K562 (cell line): ENCODE data around the gene JPH3. TPM values are rescaled to one million over a fixed set of nuclear protein-coding genes. Genes with fewer than 3 reads are reported as not detected.

Experiments used
- ATAC-seq: fragments of 200-7000 bp; cut with Tn5 transposase; 3 replicates; pipeline ENCODE4 v1.9.1; 2020; ENCODE audit warnings: moderate library complexity
- BruUV-seq: library from RNA; stranded (reverse); fragments of 400-500 nt; replicated peaks from 2 replicates; lab custom pipeline; 2021; lab: Mats Ljungman, UMichigan
- CTCF ChIA-PET: fragments of 300-600 bp; formaldehyde crosslinking; extraction: SDS; loops from one replicate; lab custom pipeline; 2021; ENCODE audit warnings: low intra/inter-chr PET ratio; lab: Yijun Ruan, JAX
- POLR2A ChIA-PET: fragments of 300-600, 350-650 bp; sonication (Branson Sonifier 250); formaldehyde crosslinking; extraction: SDS; loops from one replicate; lab custom pipeline; 2021; ENCODE audit warnings: antibody characterized with exemption, inconsistent platforms; lab: Yijun Ruan, JAX
- DNase-seq, 4 experiments: peaks; one replicate each; pipeline versions ENCODE4 v3.0.0 to v3.0.0-alpha.2; 2011 to 2018; ENCODE audit warnings: low spot score in 3 of 4, mixed read lengths in 3 of 4; ENCODE audit errors: extremely low read depth in 1 of 4
- FAIRE-seq: peaks from 2 replicates; lab custom pipeline; 2011; peaks lifted over from hg19 to GRCh38; lab: Jason Lieb, UNC
- H2AFZ ChIP-seq: 2 replicates; pipeline ENCODE4 v1.6.0; 2011; ENCODE audit warnings: low read depth, low read length, control low read depth, inconsistent platforms
- H3K27ac ChIP-seq: fragments of 200-600 bp; 3 replicates; pipeline ENCODE4 v1.8.0; 2011; ENCODE audit warnings: low read depth, mild to moderate bottlenecking, control low read depth, inconsistent platforms, low read length, moderate library complexity, mixed read lengths; ENCODE audit errors: extremely low read depth
- H3K27me3 ChIP-seq, 2 experiments: fragments of 300-600 bp in 1 of 2; 2 replicates in 1 of 2; 3 replicates in 1 of 2; pipeline versions ENCODE4 v1.6.0 to v1.8.0; 2011; ENCODE audit warnings: inconsistent platforms in 2 of 2, low read length in 2 of 2, mild to moderate bottlenecking in 1 of 2, mixed read lengths in 1 of 2, moderate library complexity in 1 of 2; ENCODE audit not compliant: control insufficient read depth in 2 of 2, insufficient read depth in 2 of 2
- H3K36me3 ChIP-seq: fragments of 300-600 bp; 3 replicates; pipeline ENCODE4 v1.8.0; 2011; ENCODE audit warnings: mild to moderate bottlenecking, low read length, inconsistent platforms; ENCODE audit not compliant: control insufficient read depth, insufficient read depth
- H3K4me1 ChIP-seq, 2 experiments: fragments of 200-600 bp in 1 of 2; replicated peaks in 1 of 2; 2 replicates in 1 of 2; 3 replicates in 1 of 2; pipeline versions ENCODE4 v1.5.1 to v1.8.0; 2011; ENCODE audit warnings: inconsistent platforms in 2 of 2, low read length in 2 of 2, mild to moderate bottlenecking in 1 of 2, mixed read lengths in 1 of 2, moderate library complexity in 1 of 2; ENCODE audit not compliant: control insufficient read depth in 2 of 2, insufficient read depth in 2 of 2
- H3K4me2 ChIP-seq: 2 replicates; pipeline ENCODE4 v1.6.1; 2011; ENCODE audit warnings: low read length, control low read depth, inconsistent platforms, mixed read lengths; ENCODE audit not compliant: insufficient read depth
- H3K4me3 ChIP-seq: fragments of 200-600 bp; sonication (generic), shearing (Covaris generic); 2 replicates; pipeline ENCODE4 v1.5.1; 2016; ENCODE audit warnings: control low read depth, inconsistent platforms
- H3K79me2 ChIP-seq: fragments of 200-600 bp; 3 replicates; pipeline ENCODE4 v1.8.0; 2011; ENCODE audit warnings: low read length, inconsistent platforms; ENCODE audit not compliant: control insufficient read depth, insufficient read depth
- H3K9ac ChIP-seq, 2 experiments: 2 replicates each; pipeline versions ENCODE4 v1.6.0 to v1.6.1; 2011; ENCODE audit warnings: low read depth in 2 of 2, low read length in 2 of 2, control low read depth in 1 of 2, inconsistent platforms in 1 of 2, mild to moderate bottlenecking in 1 of 2, mixed read lengths in 1 of 2; ENCODE audit not compliant: insufficient read depth in 1 of 2
- H3K9me1 ChIP-seq: one replicate; pipeline ENCODE4 v1.6.0; 2011; ENCODE audit warnings: inconsistent platforms, mild to moderate bottlenecking, low read length, moderate library complexity; ENCODE audit not compliant: control insufficient read depth, insufficient read depth
- H3K9me3 ChIP-seq: replicated peaks from 2 replicates; pipeline ENCODE4 v1.5.1; 2011; ENCODE audit warnings: low read depth, low read length, inconsistent platforms; ENCODE audit not compliant: control insufficient read depth, insufficient read depth
- H4K20me1 ChIP-seq: replicated peaks from 2 replicates; pipeline ENCODE4 v1.6.1; 2011; ENCODE audit warnings: low read length, inconsistent platforms, mixed read lengths; ENCODE audit not compliant: control insufficient read depth, insufficient read depth
- ATF6 ChIP-seq: sonication (generic); formaldehyde crosslinking; IDR thresholded peaks from 2 replicates; pipeline ENCODE4 v1.4.0; 2020; ENCODE audit warnings: mild to moderate bottlenecking, missing genetic modification reagents
- DPF2 ChIP-seq: fragments of 450-650 bp; IDR thresholded peaks from 2 replicates; pipeline ENCODE4 v1.6.1; 2016
- HINFP ChIP-seq: fragments of 450-650 bp; conservative IDR thresholded peaks from 2 replicates; pipeline ENCODE4 v1.6.1; 2016; ENCODE audit warnings: missing genetic modification characterization, low read depth, mild to moderate bottlenecking, control low read depth, missing compliant biosample characterization
- TFAM ChIP-seq: fragments of 250-450 bp; sonication (Bioruptor Pico); conservative IDR thresholded peaks from 2 replicates; pipeline ENCODE4 v1.5.0; 2021; ENCODE audit warnings: mild to moderate bottlenecking, moderate library complexity
- ZMIZ1 ChIP-seq, 2 experiments: fragments of 150-350 bp in 1 of 2; IDR thresholded peaks; 2 replicates each; pipeline ENCODE4 v1.6.1; 2012 to 2016; ENCODE audit warnings: low read depth in 2 of 2, low read length in 2 of 2, mild to moderate bottlenecking in 1 of 2, moderate library complexity in 1 of 2
- ZNF408 ChIP-seq: fragments of 250-450 bp; sonication (Bioruptor Pico); IDR thresholded peaks from 2 replicates; pipeline ENCODE4 v1.4.0; 2020; ENCODE audit warnings: low read depth, mild to moderate bottlenecking, moderate library complexity
- ZSCAN32 ChIP-seq: fragments of 450-650 bp; formaldehyde crosslinking; IDR thresholded peaks from 2 replicates; pipeline ENCODE4 v1.4.0; 2020; ENCODE audit warnings: mild to moderate bottlenecking, moderate library complexity
- WGBS: fragments of 100-300 bp; shearing (Covaris generic); methylation state at CpG from one replicate; pipeline ENCODE4 v1.1.6; 2016; ENCODE audit warnings: low coverage, mixed read lengths; ENCODE audit not compliant: insufficient coverage; ENCODE audit errors: missing lambda C conversion rate; 5-methylcytosine and 5-hydroxymethylcytosine counted together
- in situ Hi-C: fragments of 300-500 bp; cut with MboI; formaldehyde crosslinking; loops from 4 replicates; pipeline ENCODE4 v1.15.0; 2018; ENCODE audit warnings: inconsistent platforms, mixed read lengths
- intact Hi-C: fragments of 100-400 bp; cut with micrococcal nuclease; formaldehyde crosslinking; loops from 2 replicates; pipeline ENCODE4 v1.14.2; 2022
- polyA plus RNA-seq, 8 experiments: library from polyadenylated mRNA; depleted of rRNA in 4 of 8; stranded (reverse) in 5 of 8; unstranded in 3 of 8; fragments of >200 nt; fragmentation: Nextera tagmentation in 2 of 8; fragmentation: Illumina TruSeq in 1 of 8; extraction: Ambion mirVana in 2 of 8; extraction: Trizol in 1 of 8; gene quantifications; 2 replicates each; pipeline versions ENCODE4 v1.2.1 to v1.2.3, GENCODE V29; 2011 to 2014; ENCODE audit warnings: inconsistent platforms in 1 of 8, missing spikeins in 1 of 8
- total RNA-seq, 7 experiments: library from RNA; depleted of rRNA in 6 of 7; stranded (reverse); fragments of >200 nt in 6 of 7; fragmentation: Illumina TruSeq in 2 of 7; extraction: Trizol in 2 of 7; gene quantifications; 2 replicates each; pipeline versions ENCODE4 v1.2.1 to v1.2.3, GENCODE V29; 2011 to 2021; ENCODE audit warnings: low replicate concordance in 1 of 7
- TF ChIP-seq, protein P1 (sequence below): sonication (generic); formaldehyde crosslinking; IDR thresholded peaks from 2 replicates; pipeline ENCODE4 v1.9.0; 2022; ENCODE audit warnings: mild to moderate bottlenecking, missing genetic modification reagents
- TF ChIP-seq, protein P2 (sequence below): fragments of 450-650 bp; formaldehyde crosslinking; conservative IDR thresholded peaks from 2 replicates; pipeline ENCODE4 v1.4.0; 2022; ENCODE audit warnings: mild to moderate bottlenecking, missing genetic modification characterization

The JPH3 gene
- total and polyA plus RNA-seq, 9 of the 15 experiments (the other 6 are each of a cell fraction or from before 2014, with no cell fraction given), result 0.01 TPM; not detected in 8

GRCh38 chr16:87710887-87711286, 108.6 kb downstream of the JPH3 start:
- no peaks in the 10 kb centered on the region for H3K27me3 ChIP-seq
- H3K27ac ChIP-seq, result no peak overlapping the region
- intact Hi-C loops, result no loop called here
- no peak for TF ChIP-seq DPF2
- TF ChIP-seq, protein P1, sequence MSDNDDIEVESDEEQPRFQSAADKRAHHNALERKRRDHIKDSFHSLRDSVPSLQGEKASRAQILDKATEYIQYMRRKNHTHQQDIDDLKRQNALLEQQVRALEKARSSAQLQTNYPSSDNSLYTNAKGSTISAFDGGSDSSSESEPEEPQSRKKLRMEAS, result no peak
- TF ChIP-seq ZNF408 (CRISPR knock-in tag), result no peak
- TF ChIP-seq, protein P2, sequence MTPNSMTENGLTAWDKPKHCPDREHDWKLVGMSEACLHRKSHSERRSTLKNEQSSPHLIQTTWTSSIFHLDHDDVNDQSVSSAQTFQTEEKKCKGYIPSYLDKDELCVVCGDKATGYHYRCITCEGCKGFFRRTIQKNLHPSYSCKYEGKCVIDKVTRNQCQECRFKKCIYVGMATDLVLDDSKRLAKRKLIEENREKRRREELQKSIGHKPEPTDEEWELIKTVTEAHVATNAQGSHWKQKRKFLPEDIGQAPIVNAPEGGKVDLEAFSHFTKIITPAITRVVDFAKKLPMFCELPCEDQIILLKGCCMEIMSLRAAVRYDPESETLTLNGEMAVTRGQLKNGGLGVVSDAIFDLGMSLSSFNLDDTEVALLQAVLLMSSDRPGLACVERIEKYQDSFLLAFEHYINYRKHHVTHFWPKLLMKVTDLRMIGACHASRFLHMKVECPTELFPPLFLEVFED (CRISPR knock-in tag), result no peak
- no peak for TF ChIP-seq TFAM (CRISPR knock-in tag)
- TF ChIP-seq ZSCAN32 (CRISPR knock-in tag), result no peak
- TF ChIP-seq HINFP, result no peak
- TF ChIP-seq ATF6 (CRISPR knock-in tag), result no peak
- no peak for TF ChIP-seq ZMIZ1 (IDR thresholded peaks at IDR 0.05; ENCODE audit: low read depth in 2 of 2, low read length in 2 of 2)
- no peak overlapping the region for H3K4me3 ChIP-seq
- no peaks in the 10 kb centered on the region for H3K9me3 ChIP-seq
- peaks cover 0 to 20% of the 10 kb centered on the region in 2 experiments; a peak in 2 of 5 replicates for H3K4me1 ChIP-seq
- 95% methylated on average over 10 of the region's 12 CpGs for WGBS
- in situ Hi-C loops, result no loop called here
- BruUV-seq, result no TSS peak
- DNase-seq, result no peak
- POLR2A ChIA-PET, result interaction anchor here (0.9 to 2.1 kb wide), 3 partner anchors 10 to 14 kb away, joined by 3 to 4 read pairs (median 3); no protein-coding TSS in a partner anchor
- H3K36me3 ChIP-seq, result peaks cover 89% of the 10 kb centered on the region; the same call in 2 of the 3 replicates
- H3K79me2 ChIP-seq, result no peaks in the 10 kb centered on the region
- H3K4me2 ChIP-seq, result no peak overlapping the region
- peaks cover 4% of the 10 kb centered on the region for H3K9me1 ChIP-seq
- CTCF ChIA-PET, result no interaction called here
- no peaks in the 10 kb centered on the region; the same call in 1 of the 2 replicates for H4K20me1 ChIP-seq
- no peak for ATAC-seq
- H2AFZ ChIP-seq, result no peak overlapping the region
- FAIRE-seq, result no peak
- no peak overlapping the region; a peak in 1 of 4 replicates for H3K9ac ChIP-seq
